ENCODE measurements around the gene COPS2.
"Not testable (repeated sequence)": the region's sequence is repeated elsewhere in the genome, so short reads cannot be mapped to it uniquely, and the experiment has no call there.

COPS2 gene
- 90.1 to 175 (median 120) reads per million in 3 experiments for total RNA-seq

GRCh38 chr15:49155110-49155833 lies at the start of gene COPS2:
Gene COPS2, minus strand, starts transcription at chr15:49155599. Its CDS starts 21 bp downstream, at chr15:49155578.
- DNase-seq, result peak; percentile 96

GRCh38 chr15:49200347-49200746 lies 44.9 kb upstream of the COPS2 start:
- no peak for DNase-seq

GRCh38 chr15:49199666-49200065 lies 44.3 kb upstream of the COPS2 start:
- no peak for DNase-seq

GRCh38 chr15:49196856-49197255 lies 41.5 kb upstream of the COPS2 start:
- DNase-seq, result no peak

GRCh38 chr15:49191892-49192291 lies 36.5 kb upstream of the COPS2 start:
- no peak for DNase-seq

- DNase-seq, result no peak
Measured at GRCh38 chr15:49190586-49190985, 35.2 kb upstream of the COPS2 start.

- DNase-seq, result no peak
Measured at GRCh38 chr15:49189631-49190030, 34.2 kb upstream of the COPS2 start.

GRCh38 chr15:49188933-49189332 lies 33.5 kb upstream of the COPS2 start:
- no peak for DNase-seq

GRCh38 chr15:49187549-49188245 lies 32.3 kb upstream of the COPS2 start:
- DNase-seq, result no peak

- no peak for DNase-seq
Measured at GRCh38 chr15:49185473-49185872, 30.1 kb upstream of the COPS2 start.

- DNase-seq, result not testable (repeated sequence)
Measured at GRCh38 chr15:49183741-49184140, 28.3 kb upstream of the COPS2 start.

GRCh38 chr15:49182128-49182527 lies 26.7 kb upstream of the COPS2 start:
- no peak for DNase-seq

- no peak for DNase-seq
Measured at GRCh38 chr15:49179433-49180190, 24.2 kb upstream of the COPS2 start.

- DNase-seq, result no peak
Measured at GRCh38 chr15:49178497-49178896, 23.1 kb upstream of the COPS2 start.

GRCh38 chr15:49175582-49176397 lies 20.4 kb upstream of the COPS2 start:
- not testable (repeated sequence) for DNase-seq

GRCh38 chr15:49174902-49175301 lies 19.5 kb upstream of the COPS2 start:
- no peak for DNase-seq

GRCh38 chr15:49171790-49172189 lies 16.4 kb upstream of the COPS2 start:
- no peak for DNase-seq

GRCh38 chr15:49169880-49170597 lies 14.6 kb upstream of the COPS2 start, which contains the start of gene GALK2:
Gene GALK2, plus strand, starts transcription at chr15:49170247. Its CDS starts 76 bp downstream, at chr15:49170323.
- peak; percentile 86 for DNase-seq

GRCh38 chr15:49168016-49168415 lies 12.6 kb upstream of the COPS2 start:
- DNase-seq, result no peak

GRCh38 chr15:49164865-49165264 lies 9.5 kb upstream of the COPS2 start:
- no peak for DNase-seq

- DNase-seq, result no peak
Measured at GRCh38 chr15:49163678-49164077, 8.3 kb upstream of the COPS2 start.

All from central memory CD4-positive, alpha-beta T cell (primary cell).